HCT116 (cell line): ENCODE measurements around the gene SEC31A.

Source experiments
- CEBPB ChIP-seq: IDR thresholded peaks from 2 replicates; pipeline ENCODE4 v1.6.1; 2012; ENCODE audit warnings: low read depth
- CTCF ChIP-seq, 3 experiments: fragments of 200-600 bp in 1 of 3; sonication (generic) in 1 of 3; IDR thresholded peaks in 2 of 3; conservative IDR thresholded peaks in 1 of 3; 2 replicates each; pipeline ENCODE4 v1.5.1; 2012 to 2017; ENCODE audit warnings: low read depth in 2 of 3, low read length in 2 of 3, antibody characterized with exemption in 1 of 3, borderline replicate concordance in 1 of 3, control low read depth in 1 of 3, mild to moderate bottlenecking in 1 of 3, mixed read lengths in 1 of 3, mixed run types in 1 of 3, moderate library complexity in 1 of 3; ENCODE audit not compliant: insufficient read depth in 1 of 3
- EZH2 ChIP-seq: fragments of 200-600 bp; sonication (generic); IDR thresholded peaks from 2 replicates; pipeline ENCODE4 v1.6.1; 2017; ENCODE audit warnings: antibody characterized with exemption, mixed run types
- EZH2phosphoT487 ChIP-seq: fragments of 200-600 bp; IDR thresholded peaks from 2 replicates; pipeline ENCODE4 v1.6.1; 2018; ENCODE audit warnings: antibody characterized with exemption, borderline replicate concordance
- POLR2A ChIP-seq: IDR thresholded peaks from 2 replicates; pipeline ENCODE4 v1.7.0; 2011; ENCODE audit warnings: borderline replicate concordance; ENCODE audit not compliant: insufficient read depth, insufficient read length; ENCODE audit errors: extremely low read depth
- POLR2AphosphoS5 ChIP-seq: IDR thresholded peaks from 2 replicates; pipeline ENCODE4 v1.6.1; 2011; ENCODE audit warnings: mild to moderate bottlenecking, low read depth, low read length, moderate library complexity
- SRF ChIP-seq: IDR thresholded peaks from 2 replicates; pipeline ENCODE4 v1.6.1; 2012; ENCODE audit warnings: low read depth

- TF ChIP-seq EZH2 = no peak
- TF ChIP-seq SRF = no peak
- TF ChIP-seq CTCF (IDR thresholded peaks at IDR 0.05 in 2 of 3, conservative IDR thresholded peaks at IDR 0.05 in 1 of 3; ENCODE audit: borderline replicate concordance in 1 of 3, insufficient read depth in 1 of 3, low read depth in 2 of 3, low read length in 2 of 3) = no peak
- TF ChIP-seq EZH2phosphoT487 = no peak
- TF ChIP-seq CEBPB = no peak
- no peak for TF ChIP-seq POLR2AphosphoS5
- TF ChIP-seq POLR2A = no peak
Measured at GRCh38 chr4:82811838-82812341, 79.1 kb downstream of the SEC31A start.
